ENCODE results near the gene ARL15.

The ARL15 gene

DNA sequence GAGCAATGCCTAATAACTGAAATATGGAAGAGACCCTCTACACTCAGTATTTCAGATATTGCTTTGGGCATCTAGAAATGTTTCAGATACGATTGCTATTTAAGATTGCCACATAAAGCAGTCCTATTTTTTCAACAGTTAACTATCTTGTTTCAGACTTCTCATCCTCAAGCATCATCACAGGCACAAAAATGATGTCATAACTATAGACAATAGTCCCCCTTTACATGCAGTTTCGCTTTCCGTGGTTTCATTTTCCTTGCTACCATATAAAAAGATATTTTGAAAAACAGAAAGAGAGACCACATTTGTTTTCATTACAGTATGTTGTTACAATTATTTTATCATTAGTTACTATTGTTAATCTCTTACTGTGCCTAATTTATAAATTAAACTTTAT lies 402.5 kb downstream of the ARL15 start:
- DNase-seq (ENCODE audit: low read depth), result no peak
- no peak overlapping the region for H3K4me3 ChIP-seq (ENCODE audit: low read length)
- TF ChIP-seq, protein P1, sequence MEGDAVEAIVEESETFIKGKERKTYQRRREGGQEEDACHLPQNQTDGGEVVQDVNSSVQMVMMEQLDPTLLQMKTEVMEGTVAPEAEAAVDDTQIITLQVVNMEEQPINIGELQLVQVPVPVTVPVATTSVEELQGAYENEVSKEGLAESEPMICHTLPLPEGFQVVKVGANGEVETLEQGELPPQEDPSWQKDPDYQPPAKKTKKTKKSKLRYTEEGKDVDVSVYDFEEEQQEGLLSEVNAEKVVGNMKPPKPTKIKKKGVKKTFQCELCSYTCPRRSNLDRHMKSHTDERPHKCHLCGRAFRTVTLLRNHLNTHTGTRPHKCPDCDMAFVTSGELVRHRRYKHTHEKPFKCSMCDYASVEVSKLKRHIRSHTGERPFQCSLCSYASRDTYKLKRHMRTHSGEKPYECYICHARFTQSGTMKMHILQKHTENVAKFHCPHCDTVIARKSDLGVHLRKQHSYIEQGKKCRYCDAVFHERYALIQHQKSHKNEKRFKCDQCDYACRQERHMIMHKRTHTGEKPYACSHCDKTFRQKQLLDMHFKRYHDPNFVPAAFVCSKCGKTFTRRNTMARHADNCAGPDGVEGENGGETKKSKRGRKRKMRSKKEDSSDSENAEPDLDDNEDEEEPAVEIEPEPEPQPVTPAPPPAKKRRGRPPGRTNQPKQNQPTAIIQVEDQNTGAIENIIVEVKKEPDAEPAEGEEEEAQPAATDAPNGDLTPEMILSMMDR (IDR thresholded peaks at IDR 0.05; ENCODE audit: insufficient read depth, low read depth, low read length, missing control alignments), result no peak

GRCh38 chr5:53906736-53907135 lies 403.6 kb downstream of the ARL15 start:
- H3K4me3 ChIP-seq (ENCODE audit: low read length), result no peak overlapping the region
- no peak for DNase-seq (ENCODE audit: low read depth)
- TF ChIP-seq, protein P1 (IDR thresholded peaks at IDR 0.05; ENCODE audit: insufficient read depth, low read depth, low read length, missing control alignments), result no peak

DNA sequence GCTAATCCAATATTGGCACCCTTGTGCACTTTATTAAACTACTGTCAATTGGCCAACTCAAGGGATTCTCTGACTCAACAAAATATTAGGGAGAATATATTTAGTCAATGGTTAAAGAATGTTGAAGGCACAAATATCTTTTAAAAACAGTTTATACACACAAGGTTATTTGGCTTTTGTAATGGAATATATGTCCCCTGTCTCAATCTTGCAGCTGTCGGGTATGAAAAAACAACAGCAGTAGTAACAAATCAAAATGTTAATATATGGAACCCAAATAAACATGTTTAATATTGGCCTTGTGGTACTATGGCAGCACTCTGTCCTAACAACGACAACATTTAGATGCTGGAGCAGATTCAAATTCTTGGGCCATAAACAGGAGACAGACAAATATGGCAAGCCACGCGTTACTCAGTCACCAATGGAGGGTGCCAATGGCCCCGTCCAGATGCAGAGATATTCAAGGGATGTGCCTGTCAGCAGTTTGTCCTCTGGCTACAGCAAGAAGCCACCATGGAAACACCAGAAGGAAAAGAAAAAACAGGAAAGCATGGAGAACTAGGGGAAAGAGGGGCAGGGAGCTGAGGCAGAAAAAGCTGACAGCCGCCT lies 408.0 kb downstream of the ARL15 start:
- DNase-seq (ENCODE audit: low read depth), result no peak
- TF ChIP-seq, protein P1 (IDR thresholded peaks at IDR 0.05; ENCODE audit: insufficient read depth, low read depth, low read length, missing control alignments), result no peak
- no peak overlapping the region for H3K4me3 ChIP-seq (ENCODE audit: low read length)

GRCh38 chr5:53900677-53901076 lies 409.7 kb downstream of the ARL15 start:
- TF ChIP-seq, protein P1 (IDR thresholded peaks at IDR 0.05; ENCODE audit: insufficient read depth, low read depth, low read length, missing control alignments), result no peak
- no peak for DNase-seq (ENCODE audit: low read depth)
- H3K4me3 ChIP-seq (ENCODE audit: low read length), result no peak overlapping the region

DNA sequence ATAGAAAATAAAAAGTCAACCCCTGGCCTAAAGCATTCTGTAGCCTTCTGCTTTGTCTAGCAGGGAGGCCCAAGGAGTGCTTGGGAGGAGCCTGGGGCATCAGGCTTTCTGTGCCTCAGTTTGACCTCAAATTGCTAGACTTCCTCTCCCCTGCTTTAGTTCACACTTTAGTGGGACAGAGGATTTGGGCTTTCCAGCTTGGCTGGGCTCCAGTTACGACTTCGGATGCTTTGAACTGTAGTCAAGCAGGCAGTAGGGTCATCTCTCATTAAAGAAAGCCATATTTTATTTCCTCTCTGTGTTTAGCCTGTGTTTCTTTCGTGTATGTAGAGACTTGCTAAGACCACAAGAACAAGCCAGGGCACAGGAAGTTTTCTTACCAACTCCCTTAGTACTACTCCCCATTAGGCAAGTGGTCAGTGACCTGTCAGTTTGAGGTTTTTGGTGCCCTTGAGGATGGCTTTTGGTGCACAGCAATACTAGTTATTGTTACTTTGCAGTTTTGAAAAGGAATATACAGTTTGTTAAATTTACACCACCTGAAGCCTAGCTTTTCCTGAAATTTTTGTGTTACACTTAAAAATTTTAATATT lies 415.2 kb downstream of the ARL15 start:
- H3K4me3 ChIP-seq (ENCODE audit: low read length), result no peak overlapping the region
- TF ChIP-seq, protein P1 (IDR thresholded peaks at IDR 0.05; ENCODE audit: insufficient read depth, low read depth, low read length, missing control alignments), result no peak
- DNase-seq (ENCODE audit: low read depth), result no peak

GRCh38 chr5:53893626-53894025 lies 416.7 kb downstream of the ARL15 start:
- TF ChIP-seq, protein P1 (IDR thresholded peaks at IDR 0.05; ENCODE audit: insufficient read depth, low read depth, low read length, missing control alignments), result no peak
- DNase-seq (ENCODE audit: low read depth), result no peak
- no peak overlapping the region for H3K4me3 ChIP-seq (ENCODE audit: low read length)

- H3K4me3 ChIP-seq (ENCODE audit: low read length), result no peak overlapping the region
- TF ChIP-seq, protein P1 (IDR thresholded peaks at IDR 0.05; ENCODE audit: insufficient read depth, low read depth, low read length, missing control alignments), result no peak
- no peak for DNase-seq (ENCODE audit: low read depth)
Measured at GRCh38 chr5:53892224-53892623, 418.1 kb downstream of the ARL15 start.
